ENCODE data around the gene ZNF862.

Gene ZNF862

GRCh38 chr7:149831741-149832219, 6.4 kb upstream of the ZNF862 start:
- no peaks in the 10 kb centered on the region for H3K9me3 ChIP-seq (ENCODE audit: control insufficient read depth in 2 of 2, low read length in 2 of 2)
- H3K36me3 ChIP-seq (ENCODE audit: control insufficient read depth in 2 of 2, insufficient read depth in 2 of 2, low read length in 2 of 2): no peaks in the 10 kb centered on the region
- H3K4me3 ChIP-seq (ENCODE audit: low read length in 2 of 2): no peak overlapping the region
- H3K9ac ChIP-seq (ENCODE audit: low read depth in 1 of 2, low read length in 2 of 2): no peak overlapping the region
- peaks cover 0 to 3% of the 10 kb centered on the region in 2 donors for H3K27me3 ChIP-seq (ENCODE audit: control insufficient read depth in 2 of 2, insufficient read depth in 2 of 2, low read length in 2 of 2)
- no peaks in the 10 kb centered on the region for H3K4me1 ChIP-seq (ENCODE audit: control insufficient read depth in 2 of 2, insufficient read depth in 2 of 2, low read length in 2 of 2)
- H3K27ac ChIP-seq (ENCODE audit: low read depth in 2 of 2, low read length in 2 of 2): no peak overlapping the region

GRCh38 chr7:149832332-149833041, 5.7 kb upstream of the ZNF862 start:
- no peak overlapping the region for H3K4me3 ChIP-seq (ENCODE audit: low read length in 2 of 2)
- H3K9me3 ChIP-seq (ENCODE audit: control insufficient read depth in 2 of 2, low read length in 2 of 2): no peaks in the 10 kb centered on the region
- H3K4me1 ChIP-seq (ENCODE audit: control insufficient read depth in 2 of 2, insufficient read depth in 2 of 2, low read length in 2 of 2): no peaks in the 10 kb centered on the region
- H3K27ac ChIP-seq (ENCODE audit: low read depth in 2 of 2, low read length in 2 of 2): no peak overlapping the region
- no peaks in the 10 kb centered on the region for H3K36me3 ChIP-seq (ENCODE audit: control insufficient read depth in 2 of 2, insufficient read depth in 2 of 2, low read length in 2 of 2)
- H3K9ac ChIP-seq (ENCODE audit: low read depth in 1 of 2, low read length in 2 of 2): no peak overlapping the region
- H3K27me3 ChIP-seq (ENCODE audit: control insufficient read depth in 2 of 2, insufficient read depth in 2 of 2, low read length in 2 of 2): peaks cover 0 to 3% of the 10 kb centered on the region in 2 donors

- Histone ChIP-seq H3K9me3 (ENCODE audit: control insufficient read depth in 2 of 2, low read length in 2 of 2) (no peaks in the 10 kb centered on the region), H3K27ac (ENCODE audit: low read depth in 2 of 2, low read length in 2 of 2) (no peak overlapping the region), H3K27me3 (ENCODE audit: control insufficient read depth in 2 of 2, insufficient read depth in 2 of 2, low read length in 2 of 2) (peaks cover 0 to 3% of the 10 kb centered on the region in 2 donors), H3K4me3 (ENCODE audit: low read length in 2 of 2) (no peak overlapping the region), H3K4me1 (ENCODE audit: control insufficient read depth in 2 of 2, insufficient read depth in 2 of 2, low read length in 2 of 2) (no peaks in the 10 kb centered on the region), H3K36me3 (ENCODE audit: control insufficient read depth in 2 of 2, insufficient read depth in 2 of 2, low read length in 2 of 2) (no peaks in the 10 kb centered on the region), H3K9ac (ENCODE audit: low read depth in 1 of 2, low read length in 2 of 2) (no peak overlapping the region)
Observed at GRCh38 chr7:149833495-149834130, 4.6 kb upstream of the ZNF862 start.

DNA sequence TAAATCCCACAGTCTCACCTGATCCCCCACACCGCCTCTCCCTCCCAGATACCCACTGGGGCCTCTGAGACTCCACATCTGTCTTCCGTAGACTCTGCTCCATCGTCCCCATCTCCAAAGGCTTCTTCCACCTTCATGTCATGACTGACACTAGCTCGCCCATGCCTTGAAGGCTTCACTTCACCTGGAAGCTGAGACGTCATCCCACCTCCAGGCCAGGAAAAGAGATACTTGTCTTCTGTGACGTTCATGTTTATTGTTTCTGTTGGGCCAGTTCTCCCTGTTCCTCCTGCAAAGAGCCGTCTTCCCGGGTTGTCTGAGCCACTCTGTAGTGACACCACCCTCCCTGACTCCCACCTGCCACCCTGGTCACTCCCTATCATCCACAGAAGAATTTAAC, 3.6 kb upstream of the ZNF862 start:
- Histone ChIP-seq H3K4me3 (ENCODE audit: low read length in 2 of 2) (no peak overlapping the region), H3K36me3 (ENCODE audit: control insufficient read depth in 2 of 2, insufficient read depth in 2 of 2, low read length in 2 of 2) (no peaks in the 10 kb centered on the region), H3K4me1 (ENCODE audit: control insufficient read depth in 2 of 2, insufficient read depth in 2 of 2, low read length in 2 of 2) (no peaks in the 10 kb centered on the region), H3K27ac (ENCODE audit: low read depth in 2 of 2, low read length in 2 of 2) (no peak overlapping the region), H3K27me3 (ENCODE audit: control insufficient read depth in 2 of 2, insufficient read depth in 2 of 2, low read length in 2 of 2) (peaks cover 0 to 3% of the 10 kb centered on the region in 2 donors), H3K9ac (ENCODE audit: low read depth in 1 of 2, low read length in 2 of 2) (no peak overlapping the region), H3K9me3 (ENCODE audit: control insufficient read depth in 2 of 2, low read length in 2 of 2) (no peaks in the 10 kb centered on the region)

- Histone ChIP-seq H3K4me1 (ENCODE audit: control insufficient read depth in 2 of 2, insufficient read depth in 2 of 2, low read length in 2 of 2) (no peaks in the 10 kb centered on the region), H3K9ac (ENCODE audit: low read depth in 1 of 2, low read length in 2 of 2) (no peak overlapping the region), H3K36me3 (ENCODE audit: control insufficient read depth in 2 of 2, insufficient read depth in 2 of 2, low read length in 2 of 2) (no peaks in the 10 kb centered on the region), H3K4me3 (ENCODE audit: low read length in 2 of 2) (no peak overlapping the region), H3K9me3 (ENCODE audit: control insufficient read depth in 2 of 2, low read length in 2 of 2) (no peaks in the 10 kb centered on the region), H3K27ac (ENCODE audit: low read depth in 2 of 2, low read length in 2 of 2) (no peak overlapping the region), H3K27me3 (ENCODE audit: control insufficient read depth in 2 of 2, insufficient read depth in 2 of 2, low read length in 2 of 2) (peaks cover 0 to 3% of the 10 kb centered on the region in 2 donors)
Observed at GRCh38 chr7:149836434-149836833, 1.7 kb upstream of the ZNF862 start.

DNA sequence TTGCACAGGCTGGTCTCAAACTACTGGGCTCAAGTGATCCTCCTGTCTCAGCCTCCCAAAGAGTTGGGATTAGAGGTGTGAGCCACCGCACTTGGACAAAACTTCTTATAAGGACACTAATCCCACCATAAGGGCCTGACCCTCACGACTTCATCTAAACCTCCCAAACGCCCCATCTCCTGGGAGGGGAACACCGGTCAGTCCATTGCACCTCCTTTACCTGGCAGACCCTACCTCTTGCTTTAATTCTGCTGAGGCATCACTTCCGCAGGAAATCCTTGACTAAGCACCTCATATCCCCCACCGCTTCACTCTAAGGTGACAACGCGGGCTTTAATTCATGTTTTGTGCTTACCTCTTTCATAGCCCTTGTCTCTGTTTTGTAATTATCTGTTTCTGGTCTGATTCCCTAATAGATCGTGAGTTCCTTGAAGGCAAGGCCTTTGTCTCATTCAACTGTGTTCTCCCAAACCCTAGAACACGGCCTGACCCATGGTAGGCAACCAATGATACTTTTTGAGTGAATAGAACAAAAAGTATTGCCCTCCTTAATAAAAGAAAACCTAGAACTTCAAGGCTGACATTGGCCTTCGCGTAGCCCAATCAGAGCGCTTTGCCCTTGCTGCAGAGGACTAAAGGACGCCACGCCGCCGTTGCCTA, 481 bp upstream of the ZNF862 start:
- no peaks in the 10 kb centered on the region for H3K9me3 ChIP-seq (ENCODE audit: control insufficient read depth in 2 of 2, low read length in 2 of 2)
- no peak overlapping the region for H3K9ac ChIP-seq (ENCODE audit: low read depth in 1 of 2, low read length in 2 of 2)
- no peak overlapping the region for H3K4me3 ChIP-seq (ENCODE audit: low read length in 2 of 2)
- no peaks in the 10 kb centered on the region for H3K4me1 ChIP-seq (ENCODE audit: control insufficient read depth in 2 of 2, insufficient read depth in 2 of 2, low read length in 2 of 2)
- H3K27me3 ChIP-seq (ENCODE audit: control insufficient read depth in 2 of 2, insufficient read depth in 2 of 2, low read length in 2 of 2): no peaks in the 10 kb centered on the region
- H3K27ac ChIP-seq (ENCODE audit: low read depth in 2 of 2, low read length in 2 of 2): no peak overlapping the region
- no peaks in the 10 kb centered on the region for H3K36me3 ChIP-seq (ENCODE audit: control insufficient read depth in 2 of 2, insufficient read depth in 2 of 2, low read length in 2 of 2)

- Histone ChIP-seq H3K9ac (ENCODE audit: low read depth in 1 of 2, low read length in 2 of 2) (peak overlapping the region; percentile 74 to 80), H3K9me3 (ENCODE audit: control insufficient read depth in 2 of 2, low read length in 2 of 2) (no peaks in the 10 kb centered on the region), H3K4me1 (ENCODE audit: control insufficient read depth in 2 of 2, insufficient read depth in 2 of 2, low read length in 2 of 2) (no peaks in the 10 kb centered on the region), H3K27ac (ENCODE audit: low read depth in 2 of 2, low read length in 2 of 2) (peak overlapping the region; percentile 68 to 79), H3K36me3 (ENCODE audit: control insufficient read depth in 2 of 2, insufficient read depth in 2 of 2, low read length in 2 of 2) (no peaks in the 10 kb centered on the region), H3K27me3 (ENCODE audit: control insufficient read depth in 2 of 2, insufficient read depth in 2 of 2, low read length in 2 of 2) (no peaks in the 10 kb centered on the region), H3K4me3 (ENCODE audit: low read length in 2 of 2) (peak overlapping the region; percentile 84 to 93)
Observed at GRCh38 chr7:149838992-149839408, 825 bp downstream of the ZNF862 start.

DNA sequence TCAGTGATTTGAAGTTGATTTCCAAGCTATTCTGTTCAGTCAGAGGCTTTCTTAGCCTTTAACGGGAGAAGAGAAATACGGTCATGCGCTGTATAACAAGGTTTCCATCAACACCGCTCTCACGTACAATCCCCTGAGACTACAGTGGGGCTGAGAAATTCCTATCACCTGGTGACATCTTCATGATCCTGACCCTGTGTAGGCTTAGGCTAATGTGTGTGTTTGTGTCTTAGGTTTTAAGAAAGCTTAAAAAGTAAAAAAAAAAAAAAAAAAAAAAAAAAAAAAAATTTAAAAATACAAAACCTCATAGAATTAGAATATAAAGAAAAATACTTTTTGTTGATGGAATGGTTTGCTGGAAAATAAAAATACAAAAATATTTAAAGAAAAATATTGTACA, 1.8 kb downstream of the ZNF862 start:
- no peak overlapping the region for H3K27ac ChIP-seq (ENCODE audit: low read depth in 2 of 2, low read length in 2 of 2)
- no peak overlapping the region for H3K9ac ChIP-seq (ENCODE audit: low read depth in 1 of 2, low read length in 2 of 2)
- no peaks in the 10 kb centered on the region for H3K36me3 ChIP-seq (ENCODE audit: control insufficient read depth in 2 of 2, insufficient read depth in 2 of 2, low read length in 2 of 2)
- H3K4me3 ChIP-seq (ENCODE audit: low read length in 2 of 2): no peak overlapping the region
- no peaks in the 10 kb centered on the region for H3K27me3 ChIP-seq (ENCODE audit: control insufficient read depth in 2 of 2, insufficient read depth in 2 of 2, low read length in 2 of 2)
- no peaks in the 10 kb centered on the region for H3K9me3 ChIP-seq (ENCODE audit: control insufficient read depth in 2 of 2, low read length in 2 of 2)
- H3K4me1 ChIP-seq (ENCODE audit: control insufficient read depth in 2 of 2, insufficient read depth in 2 of 2, low read length in 2 of 2): no peaks in the 10 kb centered on the region

DNA sequence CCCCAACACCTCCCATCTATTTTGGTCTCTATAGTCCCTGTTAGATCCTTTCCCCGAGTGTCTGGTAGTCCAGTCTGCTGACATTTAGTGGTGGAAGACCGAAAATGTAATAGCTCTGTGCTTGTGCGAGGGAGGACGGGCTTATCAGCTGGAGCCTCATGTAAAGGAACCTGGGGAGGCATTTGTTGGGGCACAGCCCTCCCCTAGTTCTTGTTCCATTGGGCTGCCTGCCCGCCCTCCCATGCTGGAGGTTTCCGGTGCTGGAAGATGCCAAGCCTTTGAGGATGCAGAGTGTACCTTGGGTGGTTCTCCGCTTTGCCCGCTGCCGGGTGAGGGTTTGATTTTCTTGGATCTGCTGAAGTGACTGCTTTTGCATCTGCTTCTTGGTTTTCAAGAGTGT, 5.4 kb downstream of the ZNF862 start:
- no peak overlapping the region for H3K9ac ChIP-seq (ENCODE audit: low read depth in 1 of 2, low read length in 2 of 2)
- peaks cover 5 to 9% of the 10 kb centered on the region in 2 donors for H3K36me3 ChIP-seq (ENCODE audit: control insufficient read depth in 2 of 2, insufficient read depth in 2 of 2, low read length in 2 of 2)
- no peaks in the 10 kb centered on the region for H3K27me3 ChIP-seq (ENCODE audit: control insufficient read depth in 2 of 2, insufficient read depth in 2 of 2, low read length in 2 of 2)
- no peaks in the 10 kb centered on the region for H3K9me3 ChIP-seq (ENCODE audit: control insufficient read depth in 2 of 2, low read length in 2 of 2)
- no peaks in the 10 kb centered on the region for H3K4me1 ChIP-seq (ENCODE audit: control insufficient read depth in 2 of 2, insufficient read depth in 2 of 2, low read length in 2 of 2)
- no peak overlapping the region for H3K4me3 ChIP-seq (ENCODE audit: low read length in 2 of 2)
- no peak overlapping the region for H3K27ac ChIP-seq (ENCODE audit: low read depth in 2 of 2, low read length in 2 of 2)

GRCh38 chr7:149844445-149844844, 6.3 kb downstream of the ZNF862 start:
- Histone ChIP-seq H3K27me3 (ENCODE audit: control insufficient read depth in 2 of 2, insufficient read depth in 2 of 2, low read length in 2 of 2) (no peaks in the 10 kb centered on the region), H3K9me3 (ENCODE audit: control insufficient read depth in 2 of 2, low read length in 2 of 2) (no peaks in the 10 kb centered on the region), H3K4me1 (ENCODE audit: control insufficient read depth in 2 of 2, insufficient read depth in 2 of 2, low read length in 2 of 2) (no peaks in the 10 kb centered on the region), H3K27ac (ENCODE audit: low read depth in 2 of 2, low read length in 2 of 2) (no peak overlapping the region), H3K36me3 (ENCODE audit: control insufficient read depth in 2 of 2, insufficient read depth in 2 of 2, low read length in 2 of 2) (peaks cover 5 to 12% of the 10 kb centered on the region in 2 donors), H3K9ac (ENCODE audit: low read depth in 1 of 2, low read length in 2 of 2) (no peak overlapping the region), H3K4me3 (ENCODE audit: low read length in 2 of 2) (no peak overlapping the region)

Measured in mucosa of rectum (tissue), 2 donors.